IMR-90 (cell line): ENCODE measurements around the gene TMEM41A. TPM values are rescaled to one million over a fixed set of nuclear protein-coding genes. Genes with fewer than 3 reads are reported as not detected.

Experiments used
- ATAC-seq: fragments of 200-7000 bp; cut with Tn5 transposase; 2 replicates; pipeline ENCODE4 v1.9.1; 2020; ENCODE audit warnings: low read depth, mild to moderate bottlenecking, moderate library complexity
- BruUV-seq: library from RNA; stranded (reverse); fragments of 400-500 nt; replicated peaks from 2 replicates; lab custom pipeline; 2021; lab: Mats Ljungman, UMichigan
- CTCF ChIA-PET: fragments of 300-600 bp; formaldehyde crosslinking; extraction: SDS; loops from one replicate; lab custom pipeline; 2021; ENCODE audit warnings: antibody characterized with exemption; lab: Yijun Ruan, JAX
- POLR2A ChIA-PET: fragments of 300-600 bp; sonication (Branson Sonifier 250); formaldehyde crosslinking; loops from one replicate; lab custom pipeline; 2022; ENCODE audit warnings: antibody characterized with exemption; ENCODE audit not compliant: unreplicated experiment; lab: Charles Lee
- DNase-seq: peaks from one replicate; pipeline ENCODE4 v3.0.0; 2013
- H2AFZ ChIP-seq: replicated peaks from 2 replicates; pipeline ENCODE3; 2013; ENCODE audit warnings: low read length, mild to moderate bottlenecking; ENCODE audit not compliant: poor library complexity
- H2AK5ac ChIP-seq: 2 replicates; pipeline ENCODE4 v1.6.1; 2013; ENCODE audit warnings: low read depth, low read length, inconsistent platforms
- H2AK9ac ChIP-seq: replicated peaks from 2 replicates; pipeline ENCODE3; 2013; ENCODE audit warnings: mild to moderate bottlenecking, low read depth, low read length, moderate library complexity; ENCODE audit not compliant: poor library complexity
- H2BK120ac ChIP-seq: 2 replicates; pipeline ENCODE4 v1.6.1; 2013; ENCODE audit warnings: low read depth, low read length, inconsistent platforms
- H2BK15ac ChIP-seq: 3 replicates; pipeline ENCODE4 v1.6.1; 2013; ENCODE audit warnings: low read depth, low read length, inconsistent platforms
- H2BK20ac ChIP-seq: 2 replicates; pipeline ENCODE4 v1.6.1; 2013; ENCODE audit warnings: low read depth, mild to moderate bottlenecking, inconsistent platforms, low read length, moderate library complexity
- H2BK5ac ChIP-seq: 2 replicates; pipeline ENCODE4 v1.6.1; 2013; ENCODE audit warnings: mild to moderate bottlenecking, low read depth, low read length, inconsistent platforms; ENCODE audit not compliant: poor library complexity, severe bottlenecking
- H3K14ac ChIP-seq: replicated peaks from 2 replicates; pipeline ENCODE4 v1.6.1; 2013; ENCODE audit warnings: low read depth, low read length, inconsistent platforms
- H3K18ac ChIP-seq: 2 replicates; pipeline ENCODE4 v1.6.1; 2013; ENCODE audit warnings: low read depth, low read length, control low read depth
- H3K23ac ChIP-seq: 2 replicates; pipeline ENCODE4 v1.6.1; 2013; ENCODE audit warnings: low read depth, low read length, inconsistent platforms
- H3K27ac ChIP-seq: 2 replicates; pipeline ENCODE4 v1.5.1; 2013; ENCODE audit warnings: mild to moderate bottlenecking, control low read depth, low read length; ENCODE audit not compliant: insufficient read depth
- H3K27me3 ChIP-seq: 2 replicates; pipeline ENCODE4 v1.6.1; 2013; ENCODE audit warnings: low read length; ENCODE audit not compliant: control insufficient read depth, insufficient read depth
- H3K36me3 ChIP-seq: 2 replicates; pipeline ENCODE4 v1.6.1; 2013; ENCODE audit warnings: low read length, mixed read lengths; ENCODE audit not compliant: control insufficient read depth, insufficient read depth
- H3K4ac ChIP-seq: 2 replicates; pipeline ENCODE4 v1.6.1; 2013; ENCODE audit warnings: low read depth, low read length, inconsistent platforms
- H3K4me1 ChIP-seq: 2 replicates; pipeline ENCODE4 v1.6.1; 2013; ENCODE audit warnings: low read length, mixed read lengths; ENCODE audit not compliant: control insufficient read depth, insufficient read depth
- H3K4me2 ChIP-seq: 2 replicates; pipeline ENCODE4 v1.6.1; 2013; ENCODE audit warnings: low read depth, mild to moderate bottlenecking, control low read depth, low read length, moderate library complexity
- H3K4me3 ChIP-seq: 2 replicates; pipeline ENCODE4 v1.5.1; 2013; ENCODE audit warnings: low read depth, mild to moderate bottlenecking, control low read depth, low read length, moderate library complexity; ENCODE audit not compliant: insufficient read depth
- H3K56ac ChIP-seq: 2 replicates; pipeline ENCODE4 v1.6.1; 2013; ENCODE audit warnings: low read length, inconsistent platforms; ENCODE audit not compliant: insufficient read depth; ENCODE audit errors: extremely low read depth
- H3K79me1 ChIP-seq, 2 experiments: 2 replicates each; pipeline ENCODE4 v1.6.1; 2013; ENCODE audit warnings: low read length in 2 of 2, inconsistent platforms in 1 of 2, low read depth in 1 of 2
- H3K9ac ChIP-seq: 2 replicates; pipeline ENCODE4 v1.6.1; 2013; ENCODE audit warnings: low read depth, low read length, control low read depth
- H3K9me1 ChIP-seq: 2 replicates; pipeline ENCODE4 v1.6.1; 2013; ENCODE audit warnings: low read length, inconsistent platforms; ENCODE audit not compliant: insufficient read depth
- H3K9me3 ChIP-seq: 2 replicates; pipeline ENCODE4 v1.6.1; 2013; ENCODE audit warnings: low read length; ENCODE audit not compliant: control insufficient read depth, insufficient read depth
- H4K20me1 ChIP-seq: 2 replicates; pipeline ENCODE4 v1.6.1; 2013; ENCODE audit warnings: low read length, inconsistent platforms; ENCODE audit not compliant: insufficient read depth
- H4K5ac ChIP-seq: 2 replicates; pipeline ENCODE4 v1.6.1; 2013; ENCODE audit warnings: mild to moderate bottlenecking, low read depth, low read length, control low read depth
- H4K8ac ChIP-seq, 2 experiments: 2 replicates each; pipeline ENCODE4 v1.6.1; 2013; ENCODE audit warnings: low read depth in 2 of 2, low read length in 2 of 2, control low read depth in 1 of 2, inconsistent platforms in 1 of 2
- H4K91ac ChIP-seq: 2 replicates; pipeline ENCODE4 v1.6.1; 2013; ENCODE audit warnings: low read depth, low read length, inconsistent platforms; ENCODE audit not compliant: insufficient read depth
- MXI1 ChIP-seq: IDR thresholded peaks from 2 replicates; pipeline ENCODE4 v1.6.1; 2012; ENCODE audit warnings: low read depth, mild to moderate bottlenecking, low read length, moderate library complexity, borderline replicate concordance
- NFE2L2 ChIP-seq: fragments of 150-350 bp; IDR thresholded peaks from 2 replicates; pipeline ENCODE4 v1.6.1; 2016; ENCODE audit warnings: low read depth, mild to moderate bottlenecking, low read length
- RAD21 ChIP-seq: IDR thresholded peaks from 2 replicates; pipeline ENCODE4 v1.6.1; 2012; ENCODE audit warnings: low read length, improper control_type of control experiment
- WGBS, 2 experiments: methylation state at CpG; one replicate each; pipeline versions ENCODE4 v1.1.5 to v1.1.7; 2013; ENCODE audit warnings: missing lambda C conversion rate in 2 of 2; ENCODE audit not compliant: insufficient read length in 1 of 2; ENCODE audit errors: extremely low coverage in 2 of 2; 5-methylcytosine and 5-hydroxymethylcytosine counted together
- dilution Hi-C: fragments of 300-500 bp; cut with HindIII; formaldehyde crosslinking; loops from one replicate; pipeline ENCODE4 v1.14.3; 2018; ENCODE audit warnings: low sequenced_read_pairs; ENCODE audit not compliant: unreplicated experiment
- in situ Hi-C: fragments of 300-500 bp; cut with MboI; formaldehyde crosslinking; loops from 3 replicates; pipeline ENCODE4 v1.14.3; 2019; ENCODE audit warnings: low sequenced_read_pairs, inconsistent platforms, mixed read lengths
- intact Hi-C: fragments of 100-400 bp; cut with micrococcal nuclease; formaldehyde crosslinking; loops from 2 replicates; pipeline ENCODE4 v1.10.0; 2022
- polyA plus RNA-seq, 3 experiments: library from polyadenylated mRNA; depleted of rRNA; stranded (reverse); fragments of >200 nt; gene quantifications; 2 replicates each; pipeline ENCODE4 v1.2.3, GENCODE V29; 2012; ENCODE audit warnings: low replicate concordance in 1 of 3
- total RNA-seq: library from RNA; depleted of rRNA; stranded (reverse); fragments of >200 nt; gene quantifications from 2 replicates; pipeline ENCODE4 v1.2.3, GENCODE V29; 2012
- TF ChIP-seq, protein P1 (sequence below): fragments of 150-350 bp; IDR thresholded peaks from 2 replicates; pipeline ENCODE4 v1.6.1; 2017; ENCODE audit warnings: mild to moderate bottlenecking, antibody characterized with exemption, low read length, low read depth
- TF ChIP-seq, protein P2 (sequence below): fragments of 150-350 bp; IDR thresholded peaks from 2 replicates; pipeline ENCODE4 v1.6.1; 2016; ENCODE audit warnings: low read depth, mild to moderate bottlenecking, low read length, moderate library complexity, borderline replicate concordance

Gene TMEM41A
- total and polyA plus RNA-seq, 2 of the 4 experiments (the other 2 are of a cell fraction), result 10.6 to 12.5 TPM

DNA sequence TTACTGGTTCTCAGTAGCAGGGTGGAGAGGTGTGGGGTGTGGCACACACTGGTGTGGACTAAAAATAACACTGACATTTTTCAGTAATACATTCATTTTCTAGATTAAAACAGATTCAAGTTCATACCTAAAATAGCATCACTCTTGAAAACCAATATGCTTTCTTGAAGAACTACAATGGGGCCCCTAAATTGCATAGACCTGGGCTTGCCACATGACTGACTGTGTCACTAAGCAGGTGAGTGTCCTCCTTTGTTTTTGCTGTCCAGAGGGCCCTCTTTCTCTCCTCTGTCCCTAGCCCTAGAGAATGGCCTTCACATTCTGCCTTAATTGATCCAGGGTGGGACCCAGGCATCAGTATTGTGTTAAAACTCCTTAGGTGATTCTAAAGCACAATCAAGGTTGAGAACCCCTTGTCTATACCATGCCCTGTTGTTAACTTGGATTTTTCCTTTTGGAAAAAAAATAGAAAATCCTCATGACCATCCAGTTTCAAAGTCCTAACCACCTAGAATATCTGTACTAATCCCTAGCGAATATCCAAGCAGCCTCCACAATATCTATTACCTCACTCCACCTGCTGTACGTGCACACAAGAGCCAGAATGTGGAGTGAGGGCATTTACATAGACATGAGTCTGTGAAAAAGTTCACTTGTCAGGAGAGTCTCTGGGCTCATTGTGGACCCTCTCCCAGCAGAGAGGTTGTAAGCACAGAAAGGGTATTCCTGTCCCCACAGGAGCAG lies 18.7 kb upstream of the TMEM41A start:
- no peaks in the 10 kb centered on the region for H4K20me1 ChIP-seq
- H3K79me1 ChIP-seq, result no peaks in the 10 kb centered on the region
- in situ Hi-C loops, result no loop called here
- no peak overlapping the region for H3K9ac ChIP-seq
- H3K23ac ChIP-seq, result no peak overlapping the region
- no peak overlapping the region for H3K4ac ChIP-seq
- no TSS peak for BruUV-seq
- H3K56ac ChIP-seq, result no peak overlapping the region
- DNase-seq, result no peak
- H3K4me3 ChIP-seq, result no peak overlapping the region
- TF ChIP-seq, protein P1, sequence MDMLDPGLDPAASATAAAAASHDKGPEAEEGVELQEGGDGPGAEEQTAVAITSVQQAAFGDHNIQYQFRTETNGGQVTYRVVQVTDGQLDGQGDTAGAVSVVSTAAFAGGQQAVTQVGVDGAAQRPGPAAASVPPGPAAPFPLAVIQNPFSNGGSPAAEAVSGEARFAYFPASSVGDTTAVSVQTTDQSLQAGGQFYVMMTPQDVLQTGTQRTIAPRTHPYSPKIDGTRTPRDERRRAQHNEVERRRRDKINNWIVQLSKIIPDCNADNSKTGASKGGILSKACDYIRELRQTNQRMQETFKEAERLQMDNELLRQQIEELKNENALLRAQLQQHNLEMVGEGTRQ, result no peak
- TF ChIP-seq NFE2L2 (no peak), RAD21 (no peak), MXI1 (no peak)
- TF ChIP-seq, protein P2, sequence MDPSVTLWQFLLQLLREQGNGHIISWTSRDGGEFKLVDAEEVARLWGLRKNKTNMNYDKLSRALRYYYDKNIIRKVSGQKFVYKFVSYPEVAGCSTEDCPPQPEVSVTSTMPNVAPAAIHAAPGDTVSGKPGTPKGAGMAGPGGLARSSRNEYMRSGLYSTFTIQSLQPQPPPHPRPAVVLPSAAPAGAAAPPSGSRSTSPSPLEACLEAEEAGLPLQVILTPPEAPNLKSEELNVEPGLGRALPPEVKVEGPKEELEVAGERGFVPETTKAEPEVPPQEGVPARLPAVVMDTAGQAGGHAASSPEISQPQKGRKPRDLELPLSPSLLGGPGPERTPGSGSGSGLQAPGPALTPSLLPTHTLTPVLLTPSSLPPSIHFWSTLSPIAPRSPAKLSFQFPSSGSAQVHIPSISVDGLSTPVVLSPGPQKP, result no peak
- no peak overlapping the region for H2AK5ac ChIP-seq
- H3K36me3 ChIP-seq, result no peaks in the 10 kb centered on the region
- H2AFZ ChIP-seq, result no peak overlapping the region
- H3K4me1 ChIP-seq, result no peaks in the 10 kb centered on the region
- H3K14ac ChIP-seq, result no peak overlapping the region
- H2BK120ac ChIP-seq, result no peak overlapping the region
- no peak overlapping the region for H2AK9ac ChIP-seq
- no CpG with 5 or more reads among the region's 2 CpGs for WGBS, 2 experiments
- no peak overlapping the region for H4K91ac ChIP-seq
- H3K4me2 ChIP-seq, result no peak overlapping the region
- H2BK15ac ChIP-seq, result no peak overlapping the region
- H3K18ac ChIP-seq, result no peak overlapping the region
- no peak for ATAC-seq
- no peak overlapping the region for H2BK5ac ChIP-seq
- no peak overlapping the region for H4K5ac ChIP-seq
- POLR2A ChIA-PET, result no interaction called here
- H3K27ac ChIP-seq, result no peak overlapping the region
- no peaks in the 10 kb centered on the region for H3K9me1 ChIP-seq
- intact Hi-C loops, result no loop called here
- H4K8ac ChIP-seq, result no peak overlapping the region
- CTCF ChIA-PET, result no interaction called here
- no peaks in the 10 kb centered on the region for H3K9me3 ChIP-seq
- H2BK20ac ChIP-seq, result no peak overlapping the region
- H3K27me3 ChIP-seq, result peaks cover 18% of the 10 kb centered on the region
- dilution Hi-C loops, result no loop called here
